A172 (cell line): ENCODE data around the gene THSD1. TPM values are rescaled to one million over a fixed set of nuclear protein-coding genes. Genes with fewer than 3 reads are reported as not detected.
"Not testable (repeated sequence)": the region's sequence is repeated elsewhere in the genome, so short reads cannot be mapped to it uniquely, and the experiment has no call there.

ENCODE experiments used
- DNase-seq: peaks from one replicate; pipeline ENCODE4 v3.0.0-alpha.2; 2015; ENCODE audit warnings: low spot score
- total RNA-seq: library from RNA; depleted of rRNA; stranded (reverse); fragments of >200 nt; shearing (Covaris generic); gene quantifications from 2 replicates; pipeline ENCODE4 v1.2.3, GENCODE V29; 2014; rRNA removed

Gene THSD1
- total RNA-seq, 1 experiment from 2014 or later, result 9.5 TPM

DNA sequence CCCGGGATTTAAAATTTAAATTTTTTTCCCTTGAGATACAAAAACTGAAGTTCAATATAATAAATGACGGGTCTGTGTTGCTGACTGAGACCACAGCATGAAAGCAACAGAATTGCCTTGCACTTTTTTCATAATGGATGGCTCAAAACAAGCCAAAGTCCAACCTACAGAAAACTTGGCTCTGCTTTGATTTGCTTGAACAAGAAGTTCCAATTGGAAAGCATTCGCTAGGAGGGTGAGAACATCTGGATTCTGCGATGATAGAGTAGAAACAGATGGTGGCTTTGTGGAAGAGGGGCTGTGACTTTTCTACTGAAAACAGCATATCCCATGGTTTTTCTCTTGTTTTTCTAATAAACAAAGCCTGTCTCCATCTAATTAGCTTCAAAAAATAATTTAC lies 46.4 kb downstream of the THSD1 start:
- DNase-seq, result no peak

DNA sequence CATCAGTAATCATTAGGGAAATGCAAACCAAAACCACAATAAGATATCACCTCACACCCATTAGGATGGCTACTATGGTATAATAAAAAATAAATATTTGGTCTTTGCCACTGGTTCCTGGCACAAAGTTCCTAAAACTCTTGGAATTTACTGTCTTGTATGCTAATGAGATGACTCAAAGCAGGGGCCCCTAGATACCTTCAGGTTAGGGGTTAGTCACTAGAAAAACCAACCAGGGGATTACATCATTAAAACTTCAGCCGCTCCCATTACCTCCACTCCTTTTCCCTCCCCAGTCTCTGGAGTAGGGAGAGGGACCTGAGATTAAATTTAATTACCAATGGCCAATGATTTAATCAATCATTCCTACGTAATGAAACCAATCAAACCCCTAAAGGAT lies 49.6 kb downstream of the THSD1 start:
- DNase-seq, result peak; percentile 78

DNA sequence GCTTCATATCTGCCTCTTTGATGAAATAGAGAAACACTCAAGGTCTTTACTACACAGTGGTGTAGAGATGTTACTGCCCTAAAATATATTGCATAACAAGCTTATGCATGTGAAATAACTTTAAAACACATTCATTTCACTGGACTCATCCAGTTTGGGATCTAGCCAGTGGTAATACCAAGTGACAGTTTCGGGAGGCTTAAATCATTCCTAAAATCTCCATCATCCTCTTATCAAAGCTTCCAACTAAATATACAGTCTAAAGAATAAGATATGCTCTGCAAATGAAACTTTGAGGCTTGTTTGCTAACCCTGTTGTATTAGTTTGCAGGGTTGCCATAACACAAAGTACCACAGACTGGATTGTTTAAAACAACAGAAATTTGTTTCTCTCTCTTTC lies 52.8 kb downstream of the THSD1 start:
- DNase-seq, result peak; percentile 46

DNA sequence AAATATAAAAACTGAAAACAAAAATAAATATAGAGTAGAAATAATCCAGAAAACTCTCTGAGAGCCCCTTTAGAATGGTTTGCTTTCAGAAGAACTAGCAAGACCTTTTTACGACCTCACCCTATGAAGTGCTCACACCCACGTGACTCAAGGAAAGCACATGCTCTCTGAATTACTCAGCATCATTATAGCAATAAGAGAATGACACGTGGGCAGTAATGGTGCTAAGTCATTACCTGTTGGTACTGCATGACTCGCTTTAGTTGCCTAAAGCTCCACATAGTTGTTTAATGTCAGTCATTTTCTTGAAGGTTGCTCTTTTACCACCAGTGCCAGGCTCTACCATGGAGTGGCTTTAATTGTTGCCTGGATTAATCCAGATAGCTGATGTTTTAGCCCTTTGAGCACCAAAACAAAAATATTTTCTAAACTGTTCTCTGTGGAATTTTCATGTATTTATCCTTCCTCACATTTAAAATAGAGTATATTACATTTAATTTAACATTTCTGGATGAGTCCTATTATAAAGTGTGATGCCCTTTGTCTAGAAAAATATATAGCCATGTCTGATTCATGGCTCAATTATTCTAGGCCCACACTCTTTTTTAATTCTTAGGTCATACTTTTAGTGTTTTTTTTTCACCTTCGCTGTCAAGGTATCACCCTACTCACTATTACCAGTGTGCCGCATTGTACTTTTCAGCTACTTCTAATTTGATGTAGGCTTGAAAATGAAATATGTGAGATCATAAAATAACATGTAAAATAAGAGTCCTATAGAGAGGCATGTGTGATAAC lies 56.8 kb downstream of the THSD1 start:
- peak; percentile 92 for DNase-seq

DNA sequence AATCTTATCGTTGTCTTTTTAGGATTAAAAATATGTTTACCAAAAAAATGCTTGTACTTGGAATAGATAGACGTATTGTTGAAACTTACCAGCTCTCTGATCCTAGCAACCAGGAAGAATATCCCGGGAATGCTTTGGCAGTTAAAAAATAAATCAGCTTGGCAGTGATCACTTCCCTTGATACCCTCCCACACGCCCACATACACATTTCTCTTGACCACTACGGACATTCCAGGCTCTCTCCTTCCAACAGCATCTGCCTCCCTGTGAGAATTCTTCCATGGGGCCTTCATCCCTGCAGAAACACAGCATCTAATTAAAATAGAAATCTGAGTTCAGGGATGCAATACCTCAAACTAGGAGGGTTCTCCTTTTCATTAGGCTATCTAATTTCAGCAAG lies 57.9 kb downstream of the THSD1 start:
- peak; percentile 90 for DNase-seq

DNA sequence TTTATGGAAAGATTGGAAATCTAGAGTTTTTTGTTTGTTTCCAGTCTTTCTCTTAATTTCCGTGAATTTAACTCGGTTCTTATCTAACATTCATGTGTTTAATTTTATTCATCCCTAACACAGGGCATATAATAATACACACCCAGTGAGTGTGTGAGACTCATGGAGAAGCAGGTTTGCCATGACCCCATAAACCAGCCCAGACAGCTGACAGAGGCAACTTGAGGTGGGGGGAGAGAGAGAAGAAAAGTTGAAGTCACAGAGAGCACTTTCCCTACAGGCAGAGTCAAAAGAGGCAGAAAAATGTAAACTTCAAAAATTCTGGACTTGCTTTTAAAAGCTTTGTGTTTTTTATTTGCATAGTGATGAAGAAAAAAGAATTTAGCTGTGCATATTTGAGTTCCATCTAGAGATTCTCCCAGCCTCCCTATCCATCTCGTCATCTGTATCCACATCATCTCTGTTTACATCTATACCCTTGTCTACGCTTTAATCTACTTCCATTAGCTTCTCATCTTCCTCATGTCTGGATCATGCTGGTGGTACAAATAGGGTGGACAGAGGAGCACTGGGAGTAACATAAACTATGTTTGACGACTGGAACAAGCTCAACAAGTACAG lies 60.2 kb downstream of the THSD1 start:
- DNase-seq, result no peak

DNA sequence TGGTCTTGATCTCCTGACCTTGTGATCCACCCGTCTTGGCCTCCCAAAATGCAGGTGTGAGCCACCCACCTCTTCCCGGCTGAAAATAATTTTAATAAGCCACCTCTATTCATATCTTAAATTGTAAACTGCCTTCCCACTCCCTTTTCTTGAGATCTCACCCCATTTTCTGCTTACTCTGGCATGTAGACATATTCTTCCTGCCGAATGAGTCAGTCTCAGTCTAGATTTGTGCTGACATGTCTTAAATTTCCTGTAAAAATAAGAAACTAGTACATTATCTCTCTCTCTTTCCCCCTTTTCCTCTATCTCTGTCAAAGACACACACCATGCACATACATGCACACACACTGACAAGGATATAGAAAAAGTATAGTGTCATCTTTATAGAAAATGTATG lies 60.9 kb downstream of the THSD1 start:
- no peak for DNase-seq

DNA sequence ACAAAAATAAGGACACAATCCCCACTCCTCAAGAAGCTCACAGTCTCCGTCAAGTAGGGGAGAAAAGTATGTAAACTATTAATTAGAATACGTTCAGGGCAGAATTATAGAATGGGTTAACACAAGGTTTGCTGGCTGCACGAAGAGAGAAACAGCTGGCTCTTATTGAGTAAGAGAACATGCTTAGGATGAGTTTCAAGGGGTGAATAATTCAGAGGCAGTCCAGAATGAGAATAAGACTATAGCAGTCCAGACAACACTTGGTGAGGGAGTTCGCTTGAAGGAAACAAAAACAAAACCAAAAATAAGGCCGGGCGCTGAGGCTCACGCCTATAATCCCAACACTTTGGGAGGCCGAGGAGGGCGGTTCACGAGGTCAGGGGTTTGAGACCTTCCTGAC lies 61.9 kb downstream of the THSD1 start:
- no peak for DNase-seq

DNA sequence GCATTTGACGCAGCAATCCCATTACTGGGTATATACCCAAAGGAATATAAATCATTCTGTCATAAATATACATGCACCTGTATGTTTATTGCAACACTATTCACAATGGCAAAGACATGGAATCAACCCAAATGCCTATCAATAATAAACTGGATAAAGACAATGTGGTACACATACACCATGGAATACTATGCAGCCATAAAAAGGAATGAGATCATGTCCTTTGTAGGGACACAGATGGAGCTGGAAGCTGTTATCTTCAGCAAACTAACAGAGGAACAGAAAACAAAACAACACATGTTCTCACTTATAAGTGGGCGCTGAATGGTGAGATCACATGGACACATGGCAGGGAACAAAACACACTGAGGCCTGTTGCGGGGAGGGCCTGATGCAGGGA lies 63.8 kb downstream of the THSD1 start:
- not testable (repeated sequence) for DNase-seq

DNA sequence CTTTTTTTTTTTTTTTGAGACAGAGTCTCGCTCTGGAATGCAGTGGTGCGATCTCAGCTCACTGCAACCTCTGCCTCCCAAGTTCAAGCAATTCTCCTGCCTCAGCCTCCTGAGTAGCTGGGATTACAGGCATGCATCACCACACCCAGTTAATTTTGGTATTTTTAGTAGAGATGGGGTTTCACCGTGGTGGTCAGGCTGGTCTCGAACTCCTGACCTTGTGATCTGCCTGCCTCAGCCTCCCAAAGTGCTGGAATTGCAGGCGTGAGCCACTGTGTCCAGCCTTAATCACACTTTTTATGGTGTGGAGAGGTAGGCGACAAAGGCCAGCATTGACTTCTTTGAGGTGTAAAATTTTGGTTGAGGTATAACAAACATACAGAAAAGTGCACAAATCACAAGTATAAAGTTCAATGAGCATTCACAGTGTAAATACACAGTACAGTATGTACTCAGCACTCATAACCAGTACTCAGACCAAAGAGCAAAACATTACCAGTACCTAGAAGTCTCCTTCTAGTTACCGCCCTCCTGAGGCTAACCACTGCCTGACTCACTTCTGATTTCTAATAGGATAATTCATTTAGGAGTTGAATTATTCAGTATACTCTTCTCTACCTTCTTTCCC lies 68.0 kb downstream of the THSD1 start:
- DNase-seq, result not testable (repeated sequence)

DNA sequence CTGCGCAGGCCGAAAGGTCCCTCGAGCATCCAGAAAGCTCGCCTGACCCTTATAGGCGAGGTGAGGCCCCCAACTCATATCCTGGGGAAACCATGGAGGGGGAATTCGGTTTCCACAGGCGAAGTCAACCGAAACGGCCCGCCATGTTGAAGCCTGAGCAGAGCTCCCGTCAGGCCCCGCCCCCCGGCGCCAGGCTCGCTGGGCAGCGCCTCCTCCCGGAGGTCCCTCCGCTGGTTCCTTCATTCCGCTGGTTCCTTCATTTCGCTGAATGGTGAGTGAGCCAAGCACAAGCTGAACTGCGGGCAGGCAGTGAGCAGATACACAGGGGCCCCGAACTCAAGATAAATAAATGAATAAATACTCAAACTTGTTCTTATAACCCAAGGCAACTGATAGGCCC lies 71.9 kb downstream of the THSD1 start:
- not testable (repeated sequence) for DNase-seq

DNA sequence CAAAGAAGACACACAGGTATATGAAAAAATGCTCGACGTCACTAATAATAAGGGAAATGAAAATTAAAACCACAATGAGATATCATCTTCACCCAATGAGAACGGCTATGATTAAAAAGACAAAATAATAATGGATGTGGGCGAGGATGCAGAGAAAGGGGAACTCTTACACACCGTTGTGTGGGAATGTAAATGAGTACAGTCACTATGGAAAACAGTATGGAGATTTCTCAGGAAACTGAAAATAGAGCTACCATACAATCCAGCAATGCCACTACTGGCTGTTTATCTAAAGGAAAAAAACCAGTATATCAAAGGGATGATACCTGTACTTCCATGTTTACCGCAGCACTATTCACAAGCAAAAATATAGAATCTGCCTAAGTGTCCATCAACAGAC lies 74.1 kb downstream of the THSD1 start:
- not testable (repeated sequence) for DNase-seq

Other genes with a start within 250 kb of the THSD1 start
- 3.3 and 11.4 TPM in 2 replicates for gene NEK3, start 246.6 kb downstream of the THSD1 start, total RNA-seq
- 29.5 and 45.3 TPM in 2 replicates for gene VPS36, start 44.5 kb upstream of the THSD1 start, total RNA-seq
- 70.2 and 71.8 TPM in 2 replicates for gene CKAP2, start 49.3 kb upstream of the THSD1 start, total RNA-seq
- 1.4 and 4.8 TPM in 2 replicates for gene HNRNPA1L2, start 236.3 kb upstream of the THSD1 start, total RNA-seq
- gene SUGT1, start 246.7 kb upstream of the THSD1 start, total RNA-seq, result 59.5 and 76.1 TPM in 2 replicates